B cell (primary cell): ENCODE results near the gene TMX4. TPM values are rescaled to one million over a fixed set of nuclear protein-coding genes. Genes with fewer than 3 reads are reported as not detected.

Source experiments
- ATAC-seq: fragments of 200-7000 bp; cut with Tn5 transposase; one replicate; pipeline ENCODE4 v1.10.0; 2021; ENCODE audit warnings: low read depth, mild to moderate bottlenecking, moderate number of reproducible peaks, moderate library complexity
- CTCF ChIA-PET: fragments of 350-600 bp; sonication (Branson Sonifier 250); formaldehyde crosslinking; loops from one replicate; lab custom pipeline; 2021; ENCODE audit warnings: antibody characterized with exemption, inconsistent platforms; lab: Charles Lee
- POLR2A ChIA-PET: fragments of 350-600 bp; sonication (Branson Sonifier 250); formaldehyde crosslinking; loops from one replicate; lab custom pipeline; 2021; ENCODE audit warnings: antibody characterized with exemption; lab: Charles Lee
- DNase-seq: peaks from one replicate; pipeline ENCODE4 v3.0.0; 2013
- H2AFZ ChIP-seq: 2 replicates; pipeline ENCODE4 v1.6.1; 2012; ENCODE audit warnings: mild to moderate bottlenecking, low read depth, low read length; ENCODE audit not compliant: insufficient read depth, poor library complexity, severe bottlenecking
- H3K27ac ChIP-seq, 2 donors: 1 replicate in 1 of 2; 2 replicates in 1 of 2; pipeline ENCODE4 v1.5.1; 2012 to 2013; ENCODE audit warnings: low read length in 2 of 2, mild to moderate bottlenecking in 2 of 2, moderate library complexity in 1 of 2
- H3K27me3 ChIP-seq, 4 experiments: fragments of 200-600 bp in 1 of 4; sonication (generic) in 1 of 4; replicated peaks in 1 of 4; 1 replicate in 2 of 4; 2 replicates in 2 of 4; pipeline versions ENCODE4 v1.6.1 to v1.7.0; 2013 to 2016; ENCODE audit warnings: low read length in 3 of 4, mild to moderate bottlenecking in 2 of 4, mixed read lengths in 1 of 4, moderate library complexity in 1 of 4; ENCODE audit not compliant: insufficient read depth in 4 of 4, control insufficient read depth in 3 of 4; ENCODE audit errors: control extremely low read depth in 1 of 4
- H3K36me3 ChIP-seq, 2 experiments: replicated peaks in 1 of 2; 1 replicate in 1 of 2; 2 replicates in 1 of 2; pipeline versions ENCODE4 v1.6.1 to v1.7.1; 2013; ENCODE audit warnings: low read length in 1 of 2; ENCODE audit not compliant: insufficient read depth in 2 of 2, control insufficient read depth in 1 of 2; ENCODE audit errors: control extremely low read depth in 1 of 2, extremely low read depth in 1 of 2
- H3K4me1 ChIP-seq, 2 donors: fragments of 200-600 bp in 1 of 2; sonication (generic) in 1 of 2; 1 replicate in 1 of 2; 2 replicates in 1 of 2; pipeline versions ENCODE4 v1.5.1 to v1.6.1; 2013 to 2017; ENCODE audit warnings: low read length in 2 of 2; ENCODE audit not compliant: control insufficient read depth in 2 of 2, insufficient read depth in 2 of 2
- H3K4me2 ChIP-seq: replicated peaks from 2 replicates; pipeline ENCODE3; 2012; ENCODE audit warnings: mild to moderate bottlenecking, low read depth, low read length; ENCODE audit not compliant: poor library complexity, severe bottlenecking
- H3K4me3 ChIP-seq, 5 experiments: fragments of 200-600 bp in 1 of 5; sonication (generic) in 1 of 5; 1 replicate in 3 of 5; 2 replicates in 2 of 5; pipeline versions ENCODE4 v1.5.1 to v1.7.0; 2011 to 2016; ENCODE audit warnings: low read length in 4 of 5, mild to moderate bottlenecking in 4 of 5, low read depth in 2 of 5, control low read depth in 1 of 5, moderate library complexity in 1 of 5; ENCODE audit not compliant: insufficient read depth in 1 of 5; ENCODE audit errors: control extremely low read depth in 1 of 5, extremely low read depth in 1 of 5
- H3K79me2 ChIP-seq: fragments of 200-600 bp; sonication (generic); one replicate; pipeline ENCODE4 v1.6.0; 2016; ENCODE audit warnings: low read length; ENCODE audit not compliant: control insufficient read depth, insufficient read depth
- H3K9ac ChIP-seq: fragments of 200-600 bp; sonication (generic); 2 replicates; pipeline ENCODE4 v1.6.1; 2017; ENCODE audit warnings: mild to moderate bottlenecking, low read length, moderate library complexity
- H3K9me3 ChIP-seq, 3 donors: one replicate each; pipeline versions ENCODE4 v1.6.1 to v1.7.1; 2013; ENCODE audit warnings: low read length in 2 of 3; ENCODE audit not compliant: control insufficient read depth in 2 of 3, insufficient read depth in 1 of 3; ENCODE audit errors: control extremely low read depth in 1 of 3
- H4K20me1 ChIP-seq: 2 replicates; pipeline ENCODE4 v1.6.0; 2012; ENCODE audit warnings: mild to moderate bottlenecking, low read length; ENCODE audit not compliant: insufficient read depth, control insufficient read depth, poor library complexity, severe bottlenecking
- H3K27ac Mint-ChIP-seq: one replicate; pipeline ENCODE4 v1.8.0; 2021; ENCODE audit warnings: mixed read lengths
- H3K27me3 Mint-ChIP-seq: one replicate; pipeline ENCODE4 v1.8.0; 2021; ENCODE audit warnings: mixed read lengths
- H3K4me1 Mint-ChIP-seq: one replicate; pipeline ENCODE4 v1.8.0; 2021; ENCODE audit warnings: mixed read lengths
- H3K4me3 Mint-ChIP-seq: one replicate; pipeline ENCODE4 v1.8.0; 2021; ENCODE audit warnings: mixed read lengths
- H3K9me3 Mint-ChIP-seq: one replicate; pipeline ENCODE4 v1.8.0; 2022; ENCODE audit warnings: mixed read lengths; ENCODE audit not compliant: insufficient read depth
- CTCF ChIP-seq: fragments of 200-600 bp; IDR thresholded peaks from one replicate; pipeline ENCODE4 v1.8.0; 2022; ENCODE audit warnings: antibody characterized with exemption, mild to moderate bottlenecking
- EZH2 ChIP-seq: IDR thresholded peaks from 2 replicates; pipeline ENCODE4 v1.6.1; 2012; ENCODE audit warnings: borderline replicate concordance, low read depth, mild to moderate bottlenecking, moderate library complexity, low read length; ENCODE audit not compliant: insufficient read depth, poor library complexity, severe bottlenecking
- WGBS: methylation state at CpG from one replicate; pipeline ENCODE4 v1.1.5; 2013; ENCODE audit warnings: missing lambda C conversion rate; ENCODE audit not compliant: insufficient coverage; 5-methylcytosine and 5-hydroxymethylcytosine counted together
- intact Hi-C: fragments of 100-400 bp; cut with micrococcal nuclease; formaldehyde crosslinking; loops from one replicate; pipeline ENCODE4 v1.10.0; 2022
- polyA plus RNA-seq: library from polyadenylated mRNA; depleted of rRNA; stranded (reverse); fragments of >200 nt; gene quantifications from 2 replicates; pipeline ENCODE4 v1.2.3, GENCODE V29; 2012
- total RNA-seq, 2 donors: library from RNA; stranded (reverse); fragments of 120-200 nt in 1 of 2; gene quantifications; 1 replicate in 1 of 2; 2 replicates in 1 of 2; pipeline versions ENCODE4 v1.2.3 to v1.2.4, GENCODE V29; 2013 to 2022

Gene TMX4
- total and polyA plus RNA-seq, 2 donors (not counting 1 experiment from before 2014, with no cell fraction given): 5.8 to 62.9 TPM

- peak; percentile 67 for ATAC-seq
- Histone ChIP-seq H3K4me2 (peak overlapping the region; percentile 38), H3K4me3 (no peak overlapping the region), H3K79me2 (no peaks in the 10 kb centered on the region), H3K27me3 (no peaks in the 10 kb centered on the region), H4K20me1 (no peaks in the 10 kb centered on the region), H3K9ac (no peak overlapping the region), H2AFZ (no peak overlapping the region), H3K36me3 (no peaks in the 10 kb centered on the region), H3K9me3 (no peaks in the 10 kb centered on the region), H3K4me1 (no peaks in the 10 kb centered on the region), H3K27ac (no peak overlapping the region)
- TF ChIP-seq EZH2 (no peak), CTCF (peak; percentile 94)
- no peak overlapping the region for H3K4me3 Mint-ChIP-seq
- peaks cover 2% of the 10 kb centered on the region for H3K4me1 Mint-ChIP-seq
- intact Hi-C loops: loop anchor here (1.0 to 5.0 kb wide), 3 partner anchors 23 to 346 kb away; no protein-coding TSS in a partner anchor
- 36% methylated on average over 2 of the region's 13 CpGs for WGBS
- no peak overlapping the region for H3K27ac Mint-ChIP-seq
- peaks cover 7% of the 10 kb centered on the region for H3K27me3 Mint-ChIP-seq
- POLR2A ChIA-PET: interaction anchor here (0.7 kb wide), 1 partner anchor 24 kb away, joined by 3 read pairs; the partner anchor contains the start of gene TMX4
- peak; percentile 75 for DNase-seq
- H3K9me3 Mint-ChIP-seq: no peaks in the 10 kb centered on the region
- CTCF ChIA-PET: interaction anchor here (0.6 to 5.4 kb wide), 23 partner anchors 9 to 678 kb away, joined by 3 to 78 read pairs (median 5); partner anchors contain the start of gene TMX4
Observed at GRCh38 chr20:8043687-8044282, 24.2 kb upstream of the TMX4 start.

DNA sequence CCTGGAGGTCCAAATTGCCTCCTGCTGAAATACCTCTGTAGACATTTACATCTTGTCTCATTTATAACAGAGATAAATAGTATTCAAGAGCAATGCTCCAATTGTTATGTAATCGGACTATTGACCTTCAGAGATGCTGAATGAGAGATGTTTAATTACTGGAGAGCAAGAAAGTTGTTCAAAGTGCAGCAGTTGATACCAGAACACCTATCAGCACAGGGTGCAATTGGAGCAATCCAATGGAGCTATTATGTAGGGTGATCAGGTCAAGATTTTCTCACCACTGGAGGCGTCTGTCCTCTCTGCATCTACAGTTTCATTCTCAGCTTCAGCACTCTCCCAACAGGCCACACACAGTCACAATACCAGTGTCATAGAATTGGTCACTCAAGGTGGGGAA, 19.5 kb upstream of the TMX4 start:
- Histone ChIP-seq H3K79me2 (no peaks in the 10 kb centered on the region), H3K27ac (no peak overlapping the region), H3K4me2 (no peak overlapping the region), H2AFZ (no peak overlapping the region), H3K9me3 (no peaks in the 10 kb centered on the region), H3K4me3 (no peak overlapping the region), H3K36me3 (no peaks in the 10 kb centered on the region), H3K9ac (no peak overlapping the region), H4K20me1 (no peaks in the 10 kb centered on the region), H3K27me3 (no peaks in the 10 kb centered on the region), H3K4me1 (no peaks in the 10 kb centered on the region)
- intact Hi-C loops: no loop called here
- TF ChIP-seq CTCF (no peak), EZH2 (no peak)
- Mint-ChIP-seq H3K27me3 (peaks cover 7% of the 10 kb centered on the region), H3K27ac (no peak overlapping the region), H3K9me3 (no peaks in the 10 kb centered on the region), H3K4me1 (peaks cover 2% of the 10 kb centered on the region), H3K4me3 (no peak overlapping the region)
- ChIA-PET CTCF (no interaction called here), POLR2A (no interaction called here)
- WGBS: no CpG with 5 or more reads among the region's 2 CpGs
- DNase-seq (no peak), ATAC-seq (no peak)
